Middle frontal gyrus (tissue), 1 donor: Measurements from ENCODE around the gene FSHR.

Experiments
- DNase-seq: peaks from one replicate; pipeline ENCODE4 v3.0.0-alpha.2; 2015; ENCODE audit warnings: low spot score; ENCODE audit errors: extremely low spot score

The FSHR gene, protein sequence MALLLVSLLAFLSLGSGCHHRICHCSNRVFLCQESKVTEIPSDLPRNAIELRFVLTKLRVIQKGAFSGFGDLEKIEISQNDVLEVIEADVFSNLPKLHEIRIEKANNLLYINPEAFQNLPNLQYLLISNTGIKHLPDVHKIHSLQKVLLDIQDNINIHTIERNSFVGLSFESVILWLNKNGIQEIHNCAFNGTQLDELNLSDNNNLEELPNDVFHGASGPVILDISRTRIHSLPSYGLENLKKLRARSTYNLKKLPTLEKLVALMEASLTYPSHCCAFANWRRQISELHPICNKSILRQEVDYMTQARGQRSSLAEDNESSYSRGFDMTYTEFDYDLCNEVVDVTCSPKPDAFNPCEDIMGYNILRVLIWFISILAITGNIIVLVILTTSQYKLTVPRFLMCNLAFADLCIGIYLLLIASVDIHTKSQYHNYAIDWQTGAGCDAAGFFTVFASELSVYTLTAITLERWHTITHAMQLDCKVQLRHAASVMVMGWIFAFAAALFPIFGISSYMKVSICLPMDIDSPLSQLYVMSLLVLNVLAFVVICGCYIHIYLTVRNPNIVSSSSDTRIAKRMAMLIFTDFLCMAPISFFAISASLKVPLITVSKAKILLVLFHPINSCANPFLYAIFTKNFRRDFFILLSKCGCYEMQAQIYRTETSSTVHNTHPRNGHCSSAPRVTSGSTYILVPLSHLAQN

DNA sequence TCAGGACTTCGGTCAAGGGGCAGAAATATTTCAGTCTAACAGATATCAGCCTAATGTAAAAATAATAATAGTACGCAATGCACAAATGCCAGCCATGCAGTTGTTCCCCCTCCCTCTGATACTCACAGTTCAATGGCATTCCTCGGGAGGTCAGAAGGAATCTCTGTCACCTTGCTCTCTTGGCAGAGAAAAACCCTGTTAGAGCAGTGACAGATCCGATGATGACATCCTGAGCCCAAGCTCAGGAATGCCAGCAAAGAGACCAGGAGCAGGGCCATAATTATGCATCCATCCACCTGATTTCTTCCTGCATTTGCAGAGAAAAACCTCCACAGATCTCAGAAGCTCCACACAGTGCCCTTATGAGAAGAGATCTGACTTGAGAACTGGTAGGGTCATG is at the start of gene FSHR:
Gene FSHR (minus strand): TSS at position 376 of the 400 bp plus-strand sequence. CDS start 98 bp downstream, at position 278.
- no peak for DNase-seq

DNA sequence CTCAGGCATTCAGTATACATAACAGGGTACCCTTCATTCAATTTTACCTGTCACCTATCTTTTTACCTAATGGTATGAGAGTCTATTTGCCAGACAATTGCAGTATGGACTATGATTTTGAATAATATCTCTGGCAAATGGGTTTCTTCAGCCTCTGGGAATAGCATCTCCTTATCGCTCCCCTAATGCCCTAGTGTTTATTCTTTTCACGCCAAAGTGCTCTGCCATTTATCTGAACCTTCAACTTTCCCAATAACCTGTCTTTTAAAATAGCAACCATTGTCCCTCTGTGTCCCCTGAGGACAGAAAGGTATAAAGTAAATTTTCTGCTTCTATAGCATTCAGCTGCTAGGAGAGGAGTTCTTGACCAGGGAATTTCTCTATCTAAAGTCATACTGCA is 45.0 kb upstream of the FSHR start:
- DNase-seq, result no peak

DNA sequence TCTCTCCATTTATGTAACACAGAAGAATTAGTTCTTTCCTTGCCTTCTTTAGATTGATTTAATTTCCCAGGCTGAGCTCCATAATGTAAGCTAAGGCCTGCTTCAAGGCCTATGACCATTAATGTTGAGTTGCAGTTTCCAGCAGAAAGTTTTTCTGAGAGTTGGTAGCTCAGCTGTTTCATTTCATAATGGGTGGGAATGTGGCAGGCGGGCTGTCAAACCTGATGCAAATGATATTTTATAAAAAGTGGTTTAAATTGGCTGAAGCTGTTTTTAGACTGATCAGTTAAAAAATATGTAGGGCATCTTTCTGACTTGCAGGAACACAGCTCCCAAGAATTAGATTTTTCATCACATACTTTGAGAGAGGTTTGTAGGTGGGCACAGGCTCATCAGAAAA is 40.4 kb upstream of the FSHR start:
- no peak for DNase-seq

DNA sequence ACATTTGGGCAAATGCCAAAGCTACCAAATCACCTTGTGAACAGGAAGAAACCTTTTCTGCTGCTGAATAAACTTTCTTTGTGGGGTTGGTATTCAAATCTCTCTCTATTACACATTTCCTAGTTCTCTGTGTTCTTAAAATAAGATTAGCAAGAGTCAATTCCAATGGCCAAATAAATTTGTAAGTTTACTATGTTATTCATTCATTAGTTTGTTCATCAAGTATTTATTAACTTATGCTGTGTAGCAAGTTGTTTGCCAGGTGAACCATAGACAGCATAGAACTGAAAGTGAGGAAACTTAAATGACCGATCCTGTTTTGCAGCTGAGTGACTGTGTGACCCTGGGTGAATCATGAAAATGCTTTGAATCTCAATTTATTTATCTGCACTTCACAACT is 37.7 kb upstream of the FSHR start:
- DNase-seq, result no peak

DNA sequence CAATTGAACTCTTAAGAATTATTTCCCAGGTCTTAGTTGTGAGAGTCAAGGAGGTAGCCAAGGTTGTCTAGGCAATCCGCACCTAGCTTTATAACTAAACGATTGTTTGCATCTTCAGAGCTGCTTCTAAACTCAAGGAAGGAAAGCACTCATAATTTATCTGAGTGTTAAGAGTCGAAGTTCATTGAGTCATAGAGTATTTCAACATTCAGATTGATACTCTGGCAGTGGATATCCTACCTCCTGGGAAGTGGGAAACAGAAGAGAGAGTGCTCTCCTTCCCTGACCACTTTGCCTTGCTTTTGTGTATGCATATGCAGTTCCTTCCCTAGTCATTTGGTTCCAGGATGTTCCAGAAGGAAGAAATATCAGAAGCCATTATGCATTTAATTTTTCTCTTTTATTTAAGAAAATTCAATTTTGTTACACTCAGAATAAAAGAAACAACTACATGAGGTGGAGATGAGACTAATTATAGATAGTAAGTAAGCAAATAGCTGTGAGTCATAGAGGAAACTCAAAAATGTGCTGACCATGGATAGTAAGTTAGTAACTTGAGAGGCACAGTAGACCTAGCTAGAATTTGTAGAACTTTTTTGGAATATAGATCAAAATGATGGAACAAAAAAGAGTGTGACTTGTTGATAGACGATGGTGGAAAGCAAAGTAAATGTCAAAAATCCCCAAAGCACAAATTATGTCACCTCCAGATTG is 35.4 kb upstream of the FSHR start:
- no peak for DNase-seq

DNA sequence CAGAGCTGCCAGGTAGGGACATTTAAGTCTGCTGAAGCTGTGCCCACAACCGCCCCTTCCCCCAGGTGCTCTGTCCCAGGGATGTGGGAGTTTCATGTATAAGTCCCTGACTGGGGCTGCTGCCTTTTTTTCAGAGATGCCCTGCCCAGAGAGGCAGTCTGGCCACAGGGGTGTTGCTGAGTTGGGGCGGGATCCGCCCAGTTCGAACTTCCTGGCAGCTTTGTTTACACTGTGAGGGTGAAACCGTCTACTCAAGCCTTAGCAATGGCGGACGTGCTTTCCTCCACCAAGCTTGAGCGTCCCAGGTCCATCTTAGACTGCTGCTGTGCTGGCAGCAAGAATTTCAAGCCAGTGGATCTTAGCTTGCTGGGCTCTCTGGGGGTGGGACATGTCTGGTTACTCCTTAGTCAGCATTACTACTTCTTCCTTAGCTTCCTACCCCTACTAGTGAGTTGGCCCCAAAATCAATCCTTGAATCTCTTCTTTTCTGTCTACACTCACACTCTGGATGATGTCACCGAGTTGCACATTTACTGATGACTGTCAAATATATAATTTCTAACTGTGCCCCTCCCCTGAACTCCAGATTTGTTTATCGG is 31.8 kb upstream of the FSHR start:
- DNase-seq, result no peak

DNA sequence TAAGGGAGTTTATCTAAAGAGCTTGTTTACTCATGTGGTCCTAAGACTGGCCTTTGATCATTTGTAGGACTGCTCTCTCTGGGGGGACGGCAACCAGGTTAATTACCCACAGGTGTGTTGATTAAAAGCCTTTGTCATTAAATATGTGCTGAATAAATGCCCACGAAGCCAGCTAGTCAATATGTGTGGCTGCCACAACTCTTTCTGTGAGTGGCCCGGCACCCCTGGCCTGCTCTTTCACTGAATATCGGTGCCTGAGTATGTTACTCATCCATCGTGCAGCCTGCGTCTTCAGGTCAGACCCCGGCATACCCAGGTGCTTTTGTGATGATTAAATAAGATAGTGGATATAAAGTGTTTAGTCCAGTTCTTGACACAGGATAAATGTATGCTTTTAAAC is 24.3 kb upstream of the FSHR start:
- DNase-seq, result no peak

DNA sequence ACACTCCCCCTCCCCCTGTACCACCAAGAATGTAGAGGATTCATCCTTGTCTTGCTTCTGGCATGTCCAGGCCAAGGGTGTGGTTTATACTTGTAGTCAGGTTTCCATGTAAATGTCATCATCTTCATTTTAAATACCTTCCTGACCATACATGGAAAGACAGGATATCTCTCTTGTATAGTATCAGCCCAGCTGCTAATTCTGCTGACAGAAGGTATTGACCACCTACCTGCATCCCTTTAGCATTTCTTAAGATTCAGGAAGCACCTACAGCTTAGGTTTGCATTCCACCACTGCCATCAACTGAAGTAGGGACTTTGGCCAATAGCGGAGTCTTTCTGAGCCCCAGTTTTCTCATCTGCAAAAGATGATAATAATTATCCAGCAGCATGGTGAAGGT is 22.9 kb upstream of the FSHR start:
- DNase-seq, result no peak

DNA sequence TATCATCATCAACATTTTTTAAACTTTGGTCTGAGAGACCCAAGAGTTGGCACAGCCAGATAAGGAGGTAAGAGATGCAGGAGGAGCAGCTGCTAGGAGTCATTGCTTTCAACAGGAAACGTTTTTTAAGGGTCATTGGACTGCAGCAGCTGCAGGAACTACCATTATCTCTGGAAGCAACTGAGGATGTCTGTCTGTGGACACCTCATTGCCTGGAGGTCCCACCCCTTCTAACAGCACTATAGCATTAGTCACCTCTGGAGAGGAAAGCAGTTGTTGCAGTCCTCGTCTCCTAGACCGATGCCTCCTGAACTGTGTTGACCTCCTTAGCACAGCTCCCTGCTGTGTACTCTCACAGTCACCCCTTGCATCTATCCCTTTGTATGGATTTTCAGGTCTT is 21.5 kb upstream of the FSHR start:
- no peak for DNase-seq

DNA sequence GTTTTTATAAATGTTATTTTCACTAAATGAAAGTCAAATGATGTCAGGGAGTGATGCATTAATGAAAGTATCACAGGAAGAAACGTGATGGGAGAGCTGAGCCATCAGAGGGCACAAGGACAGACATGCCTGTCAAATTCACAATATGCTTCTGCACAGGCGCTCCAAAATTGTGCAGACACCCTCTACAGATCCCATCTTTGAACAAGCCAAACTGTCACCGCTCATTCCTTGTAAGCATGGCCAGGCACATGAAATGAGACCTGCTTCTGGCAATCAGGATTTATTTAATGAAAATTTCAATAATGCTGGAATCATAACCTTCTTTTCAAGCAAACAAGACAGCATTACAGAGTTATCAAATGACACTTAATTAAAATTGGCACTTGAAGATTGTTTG is 20.4 kb upstream of the FSHR start:
- no peak for DNase-seq

DNA sequence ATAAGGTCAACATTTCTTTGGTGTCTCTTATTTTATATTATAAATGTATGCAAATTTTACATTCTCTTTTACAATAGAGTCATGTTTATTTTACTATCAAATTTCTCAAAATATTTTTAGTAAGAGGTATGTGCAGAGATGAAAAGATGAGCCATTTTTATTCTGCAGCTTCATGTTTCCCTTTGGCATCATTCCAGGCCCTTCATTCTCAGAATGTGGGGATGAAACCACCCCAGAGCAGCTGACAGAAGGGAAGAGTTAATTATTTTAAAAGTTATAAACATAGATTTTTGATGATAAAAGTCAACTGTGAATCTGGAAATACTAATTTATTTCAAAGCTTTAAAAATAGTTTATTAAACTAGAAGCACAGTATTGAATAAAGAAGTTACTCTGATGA is 12.8 kb upstream of the FSHR start:
- no peak for DNase-seq

DNA sequence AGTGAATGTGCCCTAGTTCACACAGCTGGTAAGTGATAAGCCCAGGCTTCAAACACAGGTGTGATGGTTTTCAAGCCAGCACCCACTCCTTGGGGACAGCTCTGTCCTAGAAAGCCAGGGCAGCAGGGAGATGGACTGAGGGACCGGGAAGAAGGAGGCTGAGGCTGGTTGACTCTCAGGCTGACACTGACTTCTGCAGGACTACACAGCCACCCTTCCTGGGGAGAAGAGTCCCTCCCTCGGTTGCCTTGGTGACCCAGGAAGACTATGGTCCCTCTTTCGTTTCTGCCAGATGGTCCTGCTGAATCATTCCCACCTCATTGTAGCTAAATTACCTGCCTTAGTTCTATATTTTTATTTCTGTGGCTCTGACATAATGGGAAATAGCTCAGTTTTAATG is 11.3 kb upstream of the FSHR start:
- no peak for DNase-seq

DNA sequence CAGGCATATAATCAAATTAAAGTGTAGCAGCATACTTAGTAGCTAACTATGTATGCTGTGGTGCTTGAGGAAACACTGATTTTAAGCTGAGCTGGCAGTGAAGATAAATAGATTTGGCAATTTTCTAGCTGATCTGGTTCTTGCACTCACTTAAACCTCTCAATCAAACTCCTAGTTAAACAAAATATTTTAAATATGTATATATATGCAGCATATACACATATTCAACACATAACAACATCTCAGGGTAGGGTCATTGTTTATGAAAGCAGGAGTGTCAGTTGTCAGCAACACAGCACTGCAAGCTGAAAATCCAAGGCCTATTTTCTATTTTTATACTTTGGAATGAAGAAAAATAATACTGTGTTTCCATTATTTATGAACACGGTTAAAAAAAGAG is 10.4 kb upstream of the FSHR start:
- DNase-seq, result no peak

DNA sequence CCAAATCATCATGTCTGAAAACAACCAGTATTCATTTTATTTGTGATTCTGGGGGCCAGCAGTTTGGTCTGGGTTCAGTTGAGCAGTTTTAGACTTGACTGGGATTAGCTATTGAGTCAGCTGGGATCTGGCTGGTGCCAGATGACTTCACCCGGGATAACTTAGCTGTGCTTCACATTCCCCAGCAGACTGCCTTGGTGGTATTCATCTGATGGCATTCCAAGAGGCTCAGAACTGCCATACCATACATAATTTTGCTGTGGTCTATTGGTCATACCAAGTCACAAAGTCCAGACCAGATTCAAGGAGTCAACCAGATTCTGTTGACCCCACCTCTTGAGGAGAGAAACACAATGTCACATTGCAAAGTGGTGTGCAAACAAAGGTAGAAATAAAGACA is 7.8 kb upstream of the FSHR start:
- DNase-seq, result no peak

DNA sequence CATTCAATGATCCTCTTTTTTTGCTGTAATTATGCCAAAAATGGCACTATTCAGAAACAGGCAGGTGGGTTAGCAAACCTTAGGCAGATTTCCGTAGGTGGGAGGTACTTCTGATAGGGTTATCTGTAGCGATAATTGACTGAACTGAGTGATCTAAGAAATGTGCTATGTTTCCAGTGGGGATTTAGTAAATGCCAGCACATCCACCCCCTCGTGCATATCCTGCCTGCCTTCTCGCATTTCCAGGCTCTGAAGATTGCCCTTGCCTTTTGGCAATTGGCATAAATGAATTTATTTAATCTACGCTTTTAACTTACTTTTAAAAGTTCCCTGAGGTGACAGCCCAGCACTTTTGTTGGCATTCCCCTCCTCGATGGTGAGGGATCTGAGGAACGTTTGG is 576 bp upstream of the FSHR start:
- DNase-seq, result no peak

DNA sequence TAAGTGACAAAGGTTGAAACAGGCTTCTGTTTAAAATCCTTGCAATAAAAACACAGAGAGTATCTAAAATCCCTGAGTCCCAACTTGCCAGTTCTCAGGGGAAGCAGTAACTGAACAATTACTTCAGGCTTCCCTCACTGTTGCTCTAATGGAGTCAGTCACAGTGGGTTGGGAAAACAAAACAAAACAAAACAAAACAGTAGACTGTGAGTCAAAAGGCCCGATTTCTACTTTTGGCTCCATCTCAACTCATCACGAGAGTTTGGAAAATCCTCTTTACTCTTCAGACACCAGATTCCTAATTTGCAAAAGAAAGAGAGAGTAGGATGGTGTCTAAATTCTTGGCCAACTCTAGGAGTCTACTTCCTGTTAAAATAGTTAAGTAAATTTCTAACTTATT is 1.1 kb downstream of the FSHR start:
- no peak for DNase-seq

DNA sequence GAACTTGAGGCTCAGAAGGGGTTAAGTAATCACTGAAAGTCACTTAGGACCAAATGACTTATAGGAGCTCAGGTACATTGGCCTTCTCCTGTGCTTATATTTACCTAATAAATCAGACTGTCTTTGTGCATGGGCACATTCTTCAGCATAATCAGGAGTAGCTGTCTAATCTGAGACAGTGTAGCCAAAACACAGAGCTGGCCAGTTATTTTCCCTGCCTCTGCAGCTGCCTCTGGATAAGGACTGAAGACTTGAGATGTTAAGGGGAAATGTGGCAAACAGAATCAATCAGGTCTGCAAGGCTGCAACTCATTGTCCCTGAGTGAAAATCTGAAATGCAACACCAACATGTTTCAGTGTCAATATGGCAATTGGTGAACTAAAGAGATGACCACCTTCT is 1.5 kb downstream of the FSHR start:
- DNase-seq, result no peak

DNA sequence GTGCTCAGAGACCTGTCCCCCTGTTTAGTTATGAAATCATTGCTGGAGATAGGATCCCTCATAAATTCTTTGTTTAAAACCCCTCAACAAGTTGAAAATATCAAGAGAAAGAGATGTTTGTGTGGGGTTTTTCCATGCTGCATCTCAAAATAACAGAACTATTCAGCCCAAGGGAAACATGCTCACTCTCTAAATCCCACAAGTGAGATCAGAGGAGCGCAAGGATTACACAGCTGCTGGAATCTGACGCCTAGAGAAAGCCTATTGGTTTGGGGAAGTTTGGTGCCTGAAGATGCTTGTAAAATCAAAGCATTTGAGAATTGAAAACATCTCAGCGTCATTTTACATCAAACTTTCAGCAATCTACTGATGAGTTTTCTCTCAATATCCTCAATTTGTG is 7.9 kb downstream of the FSHR start:
- no peak for DNase-seq

DNA sequence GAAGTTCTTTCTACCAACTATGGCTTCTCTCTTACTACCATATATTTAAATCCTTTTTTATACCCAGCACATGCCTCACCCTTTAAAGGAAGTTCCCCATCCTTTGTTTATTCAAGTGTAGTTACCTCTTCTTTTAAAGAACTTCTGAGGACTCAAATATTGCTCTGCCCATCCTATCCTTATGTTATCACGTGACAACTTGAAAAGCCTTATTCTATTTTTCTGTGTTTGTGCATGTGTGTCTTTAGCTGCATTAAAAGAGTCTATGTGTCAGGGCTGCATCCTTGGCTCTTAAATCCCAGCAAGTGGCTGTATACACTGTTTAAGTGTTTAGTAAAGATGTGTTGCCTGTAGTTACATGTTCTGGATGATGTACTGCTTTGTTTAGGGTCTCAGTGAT is 22.5 kb downstream of the FSHR start:
- no peak for DNase-seq

DNA sequence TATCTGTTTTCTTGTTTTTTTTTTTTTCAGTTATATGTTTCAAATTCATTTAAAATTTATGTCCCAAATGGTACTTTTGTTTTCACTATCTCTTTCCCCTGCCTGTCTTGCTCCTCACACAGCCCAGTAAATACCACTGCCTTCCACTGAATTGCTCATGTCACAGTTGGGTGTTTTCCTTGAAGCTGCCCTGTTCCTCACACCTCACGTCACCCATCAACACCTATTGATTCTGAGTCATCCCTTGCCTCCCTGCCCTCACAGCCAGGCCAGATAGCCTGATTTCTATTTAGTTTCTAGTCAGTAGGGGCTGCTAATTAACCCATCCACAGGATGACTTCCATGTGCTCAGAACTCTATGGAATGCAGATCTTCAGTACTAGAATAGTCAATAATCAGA is 25.3 kb downstream of the FSHR start:
- DNase-seq, result no peak

DNA sequence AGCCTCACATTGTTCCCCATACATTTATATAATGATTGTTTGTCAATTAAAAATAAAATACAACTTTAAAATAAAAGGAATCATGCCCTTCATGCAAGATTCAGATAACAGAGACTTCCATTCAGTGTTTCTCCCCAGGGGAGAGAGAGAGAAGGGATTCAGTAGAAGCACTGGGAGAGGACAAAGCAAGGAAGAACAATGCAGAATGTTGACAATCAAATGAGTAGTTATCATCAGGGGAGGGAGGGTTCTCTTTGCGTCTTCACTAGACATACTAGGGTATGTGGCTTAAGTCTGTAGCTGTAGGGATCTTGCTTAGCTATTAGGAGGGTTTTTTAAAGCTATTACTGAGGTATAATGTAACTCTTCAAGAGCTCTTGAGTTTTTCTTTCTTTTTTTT is 30.7 kb downstream of the FSHR start:
- DNase-seq, result no peak

DNA sequence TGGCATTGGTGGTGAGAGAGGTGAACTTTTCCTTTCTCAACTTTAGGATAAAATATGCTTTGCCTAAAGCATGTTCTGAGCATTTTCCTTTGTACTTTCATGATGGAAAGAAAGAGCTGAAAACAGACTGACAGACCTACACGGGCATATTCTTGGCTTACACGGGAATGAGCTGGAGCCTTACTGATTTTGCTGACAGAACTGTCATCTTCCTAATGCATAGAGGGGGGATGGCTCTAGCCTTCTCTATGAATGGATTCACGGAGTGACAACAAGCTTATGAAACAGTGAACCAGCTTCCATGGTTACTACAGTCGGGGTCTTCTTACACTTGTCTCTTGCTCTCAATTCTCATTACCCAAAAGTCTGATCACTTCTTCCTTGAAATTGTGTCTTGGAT is 32.2 kb downstream of the FSHR start:
- DNase-seq, result no peak
